ENCODE results near the gene GARS1.
A peak's percentile ranks its signal among the peaks of the same experiment; 100 is the strongest.

The GARS1 gene

GRCh38 chr7:30659312-30659711 is 64.6 kb downstream of the GARS1 start:
- Mint-ChIP-seq H3K9me3 (no peaks in the 10 kb centered on the region), H3K4me1 (no peaks in the 10 kb centered on the region), H3K27ac (no peak overlapping the region), H3K4me3 (no peak overlapping the region), H3K27me3 (no peaks in the 10 kb centered on the region), H3K36me3 (no peaks in the 10 kb centered on the region)
- DNase-seq = no peak
- CTCF ChIA-PET = interaction anchor here (1.6 kb wide), 1 partner anchor 80 kb away, joined by 8 read pairs; no protein-coding TSS in a partner anchor

GRCh38 chr7:30660331-30661255 is 65.9 kb downstream of the GARS1 start:
- Mint-ChIP-seq H3K9me3 (no peaks in the 10 kb centered on the region), H3K27me3 (no peaks in the 10 kb centered on the region), H3K27ac (no peak overlapping the region), H3K4me3 (no peak overlapping the region), H3K4me1 (no peaks in the 10 kb centered on the region), H3K36me3 (no peaks in the 10 kb centered on the region)
- CTCF ChIA-PET = no interaction called here
- peak; percentile 11 for DNase-seq

DNA sequence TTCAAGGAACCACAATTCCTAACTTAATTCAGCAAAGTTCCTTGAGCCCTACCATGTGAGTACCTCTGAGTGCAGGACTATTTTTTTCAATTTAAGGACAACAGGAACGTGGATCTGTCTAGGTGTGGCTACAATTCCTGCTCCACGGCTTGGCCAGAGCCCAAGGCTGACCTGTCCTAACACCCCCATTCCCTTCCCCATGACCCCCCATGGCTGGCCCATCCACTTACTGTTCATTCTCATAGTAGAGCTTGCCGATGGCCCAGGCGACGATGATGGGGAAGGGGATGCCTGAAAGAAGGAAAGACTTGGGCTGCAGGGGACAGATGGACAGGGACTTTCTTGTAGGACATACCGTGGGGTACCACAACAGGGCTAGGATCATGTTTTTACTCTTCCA is 67.2 kb downstream of the GARS1 start:
- CTCF ChIA-PET = no interaction called here
- no peak overlapping the region for H3K27ac Mint-ChIP-seq
- no peaks in the 10 kb centered on the region for H3K4me1 Mint-ChIP-seq
- no peaks in the 10 kb centered on the region for H3K36me3 Mint-ChIP-seq
- no peak for DNase-seq
- H3K4me3 Mint-ChIP-seq = no peak overlapping the region
- no peaks in the 10 kb centered on the region for H3K9me3 Mint-ChIP-seq
- no peaks in the 10 kb centered on the region for H3K27me3 Mint-ChIP-seq

- no peaks in the 10 kb centered on the region for H3K27me3 Mint-ChIP-seq
- no peaks in the 10 kb centered on the region for H3K4me1 Mint-ChIP-seq
- no peaks in the 10 kb centered on the region for H3K36me3 Mint-ChIP-seq
- DNase-seq = no peak
- no peaks in the 10 kb centered on the region for H3K9me3 Mint-ChIP-seq
- H3K4me3 Mint-ChIP-seq = no peak overlapping the region
- H3K27ac Mint-ChIP-seq = no peak overlapping the region
- CTCF ChIA-PET = no interaction called here
Observed at GRCh38 chr7:30662431-30662939, 67.8 kb downstream of the GARS1 start.

- Mint-ChIP-seq H3K36me3 (no peaks in the 10 kb centered on the region), H3K4me3 (no peak overlapping the region), H3K9me3 (no peaks in the 10 kb centered on the region), H3K4me1 (no peaks in the 10 kb centered on the region), H3K27me3 (no peaks in the 10 kb centered on the region), H3K27ac (no peak overlapping the region)
- CTCF ChIA-PET = interaction anchor here (1.0 to 1.8 kb wide), 2 partner anchors 15 to 77 kb away, joined by 3 to 6 read pairs; no protein-coding TSS in a partner anchor
- DNase-seq = no peak
Observed at GRCh38 chr7:30663414-30663813, 68.7 kb downstream of the GARS1 start.

DNA sequence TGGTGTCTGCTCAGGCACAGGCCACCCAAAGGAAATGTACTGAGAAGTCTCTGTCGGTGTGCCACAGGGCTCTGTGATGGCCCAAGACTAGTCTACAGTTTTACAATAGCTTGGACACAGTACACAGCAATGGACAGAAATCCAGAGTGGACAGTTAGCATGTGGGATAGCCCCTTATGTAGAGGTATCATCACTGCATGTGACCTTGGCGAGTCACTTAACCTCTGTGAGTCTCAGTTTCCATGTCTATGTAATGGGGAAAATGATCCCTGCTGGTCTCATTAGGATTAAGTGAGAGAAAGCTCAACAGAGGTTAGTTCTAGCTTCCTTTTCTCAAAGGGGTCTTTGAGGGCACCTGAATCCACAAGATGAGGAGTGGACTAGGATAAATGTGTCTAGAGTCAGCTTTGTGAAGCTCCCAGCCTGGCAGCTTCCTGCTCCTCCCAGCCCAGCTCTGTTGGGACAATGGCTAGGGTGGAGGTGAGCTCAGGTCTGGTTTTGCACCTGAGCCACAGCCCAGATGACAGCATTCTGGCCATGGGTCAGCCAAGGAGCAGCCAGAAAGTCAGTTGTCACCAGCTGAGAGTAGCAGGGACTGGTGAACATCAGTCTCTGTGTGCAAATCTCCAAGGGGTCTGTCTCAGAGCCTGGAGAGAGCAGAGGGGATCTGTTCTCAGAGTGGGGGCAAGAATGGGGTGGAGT is 69.7 kb downstream of the GARS1 start:
- Mint-ChIP-seq H3K27me3 (no peaks in the 10 kb centered on the region), H3K4me1 (no peaks in the 10 kb centered on the region), H3K4me3 (no peak overlapping the region), H3K9me3 (no peaks in the 10 kb centered on the region), H3K36me3 (no peaks in the 10 kb centered on the region), H3K27ac (no peak overlapping the region)
- no peak for DNase-seq
- CTCF ChIA-PET = interaction anchor here (1.0 to 1.8 kb wide), 3 partner anchors 10 to 76 kb away, joined by 3 to 6 read pairs (median 4); no protein-coding TSS in a partner anchor

GRCh38 chr7:30665043-30665442 is 70.4 kb downstream of the GARS1 start:
- H3K4me1 Mint-ChIP-seq = no peaks in the 10 kb centered on the region
- DNase-seq = no peak
- H3K27me3 Mint-ChIP-seq = no peaks in the 10 kb centered on the region
- CTCF ChIA-PET = interaction anchor here (1.3 to 1.8 kb wide), 2 partner anchors 11 to 75 kb away, joined by 4 to 6 read pairs; no protein-coding TSS in a partner anchor
- H3K9me3 Mint-ChIP-seq = no peaks in the 10 kb centered on the region
- no peak overlapping the region for H3K4me3 Mint-ChIP-seq
- H3K27ac Mint-ChIP-seq = no peak overlapping the region
- no peaks in the 10 kb centered on the region for H3K36me3 Mint-ChIP-seq

DNA sequence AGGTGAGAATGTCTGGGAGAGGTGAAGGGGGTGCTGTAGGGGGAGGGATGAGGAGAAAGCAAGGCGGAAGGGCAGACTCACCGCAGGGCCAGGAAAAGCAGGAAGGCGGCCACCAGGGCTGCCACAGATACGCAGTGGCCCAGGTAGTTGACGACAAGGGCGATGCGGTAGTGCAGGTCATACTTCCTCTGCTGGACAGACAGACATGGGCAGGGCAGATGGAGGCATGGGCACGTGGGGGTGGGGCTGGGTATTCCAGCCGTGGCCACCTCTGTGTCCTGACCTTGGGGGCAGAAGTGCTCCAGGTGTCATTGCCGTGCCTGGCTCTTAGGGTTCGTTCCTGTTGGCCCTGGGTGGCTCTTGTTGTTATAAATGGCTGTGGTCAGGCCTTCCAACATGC is 70.8 kb downstream of the GARS1 start:
- CTCF ChIA-PET = no interaction called here
- Mint-ChIP-seq H3K4me1 (no peaks in the 10 kb centered on the region), H3K27ac (no peak overlapping the region)

DNA sequence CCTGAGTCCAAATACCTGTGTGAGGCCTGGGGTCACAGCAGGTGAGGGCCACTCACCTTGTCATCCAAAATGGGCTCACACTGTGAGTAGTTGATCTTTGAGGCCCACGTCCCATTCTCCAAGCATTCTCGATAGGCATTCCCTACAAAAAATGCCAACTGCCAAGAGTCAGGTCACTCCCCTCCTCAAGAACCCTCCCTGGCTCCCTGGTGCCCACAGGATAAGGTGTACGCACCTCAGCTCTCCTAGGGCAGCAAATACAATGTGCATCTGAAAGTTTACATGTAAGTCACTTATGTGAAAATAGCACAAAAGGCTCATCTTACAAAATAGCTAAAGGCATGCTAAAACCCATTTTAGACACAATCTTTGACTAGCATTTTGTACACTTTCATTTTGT is 72.5 kb downstream of the GARS1 start:
- no peak overlapping the region for H3K27ac Mint-ChIP-seq
- H3K36me3 Mint-ChIP-seq = no peaks in the 10 kb centered on the region
- CTCF ChIA-PET = no interaction called here
- peaks cover 6% of the 10 kb centered on the region for H3K27me3 Mint-ChIP-seq
- H3K9me3 Mint-ChIP-seq = no peaks in the 10 kb centered on the region
- H3K4me1 Mint-ChIP-seq = no peaks in the 10 kb centered on the region
- no peak overlapping the region for H3K4me3 Mint-ChIP-seq
- DNase-seq = no peak

More for the DNA sequence above, 70.8 kb downstream of the GARS1 start:
- no peaks in the 10 kb centered on the region for H3K9me3 Mint-ChIP-seq
- H3K36me3 Mint-ChIP-seq = no peaks in the 10 kb centered on the region
- peaks cover 2% of the 10 kb centered on the region for H3K27me3 Mint-ChIP-seq
- H3K4me3 Mint-ChIP-seq = no peak overlapping the region
- no peak for DNase-seq

DNA sequence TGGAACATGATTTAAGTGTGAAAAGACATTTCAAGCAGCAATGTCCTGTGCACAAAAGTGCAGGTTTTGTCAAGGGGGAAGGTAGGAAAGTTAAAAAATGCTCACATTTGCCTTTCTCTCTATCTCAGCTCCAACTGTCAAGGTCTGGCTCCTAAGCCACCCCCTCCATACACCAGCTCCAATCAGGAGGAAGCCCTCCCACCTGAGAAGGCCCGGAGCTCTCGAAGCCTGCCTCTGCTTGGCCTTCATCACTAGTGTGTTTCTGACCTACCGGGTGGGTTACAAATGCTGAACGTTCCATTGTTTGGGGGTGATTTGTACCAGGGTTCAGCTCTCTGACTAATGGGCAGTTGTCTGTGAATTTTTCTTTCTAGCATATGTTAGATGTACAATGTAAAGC is 73.4 kb downstream of the GARS1 start:
- no peaks in the 10 kb centered on the region for H3K4me1 Mint-ChIP-seq
- peaks cover 11% of the 10 kb centered on the region for H3K27me3 Mint-ChIP-seq
- H3K4me3 Mint-ChIP-seq = no peak overlapping the region
- H3K27ac Mint-ChIP-seq = no peak overlapping the region
- no peaks in the 10 kb centered on the region for H3K9me3 Mint-ChIP-seq
- CTCF ChIA-PET = no interaction called here
- H3K36me3 Mint-ChIP-seq = no peaks in the 10 kb centered on the region
- no peak for DNase-seq

DNA sequence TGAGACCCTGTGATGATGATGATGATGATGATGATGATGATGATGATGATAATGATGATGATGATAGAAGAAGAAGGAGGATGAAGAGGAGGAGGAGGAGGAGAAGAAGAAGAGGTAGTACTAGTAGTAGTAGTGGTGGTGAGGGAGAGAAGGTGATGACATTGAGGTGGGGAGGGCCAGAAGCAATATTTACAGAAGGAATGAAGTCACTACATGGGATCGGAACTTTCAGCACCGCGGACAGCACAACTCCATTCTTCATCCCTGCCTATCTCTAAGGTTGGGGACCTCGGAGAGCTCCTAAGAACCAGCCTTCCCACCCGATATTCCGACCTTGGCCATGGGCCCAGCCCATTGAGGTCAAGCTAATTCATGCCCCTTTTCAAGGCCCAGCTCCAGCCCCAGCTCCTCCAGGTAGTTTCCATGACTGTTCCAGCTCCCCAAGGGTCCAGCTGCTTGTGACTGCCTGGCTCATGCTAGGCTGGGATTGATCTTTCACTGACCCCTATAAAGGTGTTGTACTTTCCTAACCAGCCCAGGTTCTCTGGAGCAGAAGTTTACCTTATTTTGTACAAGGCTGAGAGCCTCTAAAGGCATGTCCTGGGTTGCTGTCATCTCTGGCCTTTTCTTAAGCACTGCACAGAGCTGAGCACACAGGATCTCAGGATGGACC is 77.3 kb downstream of the GARS1 start:
- Mint-ChIP-seq H3K4me1 (no peaks in the 10 kb centered on the region), H3K27me3 (peaks cover 30% of the 10 kb centered on the region), H3K27ac (no peak overlapping the region), H3K9me3 (no peaks in the 10 kb centered on the region), H3K4me3 (no peak overlapping the region), H3K36me3 (no peaks in the 10 kb centered on the region)
- CTCF ChIA-PET = no interaction called here
- DNase-seq = peak; percentile 69

DNA sequence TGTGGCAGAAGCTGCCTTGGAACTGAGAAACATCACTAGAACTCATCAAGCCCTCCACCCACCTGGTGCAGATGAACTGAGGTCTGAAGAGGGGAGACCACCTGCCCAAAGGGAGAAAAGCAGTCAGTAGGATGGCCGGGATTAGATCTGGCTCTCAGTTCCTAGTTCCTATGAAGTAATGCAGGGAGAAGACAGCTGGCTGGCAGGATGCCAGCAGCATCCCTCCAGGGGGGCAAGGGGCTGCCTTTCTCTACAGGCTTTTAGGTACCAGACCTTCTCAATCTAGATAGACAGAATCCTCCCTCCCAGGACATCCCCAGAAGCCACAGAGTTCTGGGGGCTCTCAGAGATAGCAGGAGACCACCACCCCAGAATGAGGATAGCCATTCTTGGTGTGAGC is 79.7 kb downstream of the GARS1 start:
- CTCF ChIA-PET = no interaction called here
- H3K36me3 Mint-ChIP-seq = no peaks in the 10 kb centered on the region
- no peaks in the 10 kb centered on the region for H3K9me3 Mint-ChIP-seq
- H3K4me3 Mint-ChIP-seq = no peak overlapping the region
- peaks cover 53% of the 10 kb centered on the region for H3K27me3 Mint-ChIP-seq
- H3K27ac Mint-ChIP-seq = no peak overlapping the region
- no peaks in the 10 kb centered on the region for H3K4me1 Mint-ChIP-seq
- no peak for DNase-seq

GRCh38 chr7:30674876-30675275 is 80.2 kb downstream of the GARS1 start:
- peaks cover 58% of the 10 kb centered on the region for H3K27me3 Mint-ChIP-seq

DNA sequence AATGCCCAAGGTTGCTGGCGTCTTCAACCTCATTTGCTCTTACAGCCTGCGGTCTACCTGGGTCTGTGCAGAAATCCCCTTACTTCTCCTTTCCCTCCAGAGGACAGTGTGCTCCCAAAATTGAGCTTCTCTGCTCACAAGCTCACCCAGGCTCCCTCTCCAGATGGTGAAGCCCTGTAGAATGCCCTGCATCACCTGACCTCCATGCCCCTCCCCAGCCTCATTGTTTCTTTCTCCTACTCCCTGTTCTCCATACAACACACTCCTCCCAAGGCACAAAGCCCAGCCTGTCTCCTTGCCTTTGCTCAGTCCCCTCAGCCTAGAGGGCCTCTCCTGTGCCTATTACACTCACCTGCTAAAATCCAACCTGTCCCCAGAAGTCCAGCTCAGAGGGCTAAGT is 84.1 kb downstream of the GARS1 start:
- no peaks in the 10 kb centered on the region for H3K9me3 Mint-ChIP-seq
- H3K36me3 Mint-ChIP-seq = no peaks in the 10 kb centered on the region
- H3K4me1 Mint-ChIP-seq = peaks cover 11% of the 10 kb centered on the region
- peaks cover 81% of the 10 kb centered on the region for H3K27me3 Mint-ChIP-seq
- no peak overlapping the region for H3K27ac Mint-ChIP-seq
- DNase-seq = no peak
- no peak overlapping the region for H3K4me3 Mint-ChIP-seq
- CTCF ChIA-PET = interaction anchor here (0.8 to 1.3 kb wide), 3 partner anchors 15 to 63 kb away, joined by 3 read pairs; no protein-coding TSS in a partner anchor

More at GRCh38 chr7:30674876-30675275, 80.2 kb downstream of the GARS1 start:
- CTCF ChIA-PET = no interaction called here
- no peak overlapping the region for H3K27ac Mint-ChIP-seq
- H3K36me3 Mint-ChIP-seq = no peaks in the 10 kb centered on the region
- no peak overlapping the region for H3K4me3 Mint-ChIP-seq
- H3K4me1 Mint-ChIP-seq = no peaks in the 10 kb centered on the region
- no peaks in the 10 kb centered on the region for H3K9me3 Mint-ChIP-seq
- DNase-seq = no peak
